ENCODE measurements around the gene CCIN.

DNA sequence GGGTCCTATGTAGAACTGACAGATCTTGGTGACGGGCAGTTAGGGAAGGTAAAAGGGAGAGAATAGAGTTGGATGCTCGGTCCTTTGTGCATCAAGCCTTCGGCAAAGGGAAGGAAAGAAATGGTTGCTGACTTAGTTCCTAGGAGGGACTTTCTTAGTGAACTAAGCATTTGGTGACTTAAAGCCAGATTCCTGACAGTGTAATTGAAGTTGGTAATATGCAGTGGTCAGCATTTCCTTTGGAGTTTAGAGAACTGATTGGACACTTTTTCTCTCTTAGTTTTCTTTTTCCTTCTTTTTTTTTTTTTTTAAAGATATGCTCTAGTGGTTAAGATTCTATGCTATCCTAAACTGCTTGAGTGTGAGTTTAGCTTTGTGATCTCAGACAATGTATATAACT lies 23.8 kb downstream of the CCIN start:
- TF ChIP-seq, protein P1, sequence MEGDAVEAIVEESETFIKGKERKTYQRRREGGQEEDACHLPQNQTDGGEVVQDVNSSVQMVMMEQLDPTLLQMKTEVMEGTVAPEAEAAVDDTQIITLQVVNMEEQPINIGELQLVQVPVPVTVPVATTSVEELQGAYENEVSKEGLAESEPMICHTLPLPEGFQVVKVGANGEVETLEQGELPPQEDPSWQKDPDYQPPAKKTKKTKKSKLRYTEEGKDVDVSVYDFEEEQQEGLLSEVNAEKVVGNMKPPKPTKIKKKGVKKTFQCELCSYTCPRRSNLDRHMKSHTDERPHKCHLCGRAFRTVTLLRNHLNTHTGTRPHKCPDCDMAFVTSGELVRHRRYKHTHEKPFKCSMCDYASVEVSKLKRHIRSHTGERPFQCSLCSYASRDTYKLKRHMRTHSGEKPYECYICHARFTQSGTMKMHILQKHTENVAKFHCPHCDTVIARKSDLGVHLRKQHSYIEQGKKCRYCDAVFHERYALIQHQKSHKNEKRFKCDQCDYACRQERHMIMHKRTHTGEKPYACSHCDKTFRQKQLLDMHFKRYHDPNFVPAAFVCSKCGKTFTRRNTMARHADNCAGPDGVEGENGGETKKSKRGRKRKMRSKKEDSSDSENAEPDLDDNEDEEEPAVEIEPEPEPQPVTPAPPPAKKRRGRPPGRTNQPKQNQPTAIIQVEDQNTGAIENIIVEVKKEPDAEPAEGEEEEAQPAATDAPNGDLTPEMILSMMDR (IDR thresholded peaks at IDR 0.05): no peak
- TF ChIP-seq POLR2A (IDR thresholded peaks at IDR 0.05): no peak
